OCI-LY7 (cell line): ENCODE measurements around the gene ITK. TPM values are rescaled to one million over a fixed set of nuclear protein-coding genes. Genes with fewer than 3 reads are reported as not detected.

Experiments used
- BruUV-seq: library from RNA; stranded (reverse); fragments of 400-500 nt; replicated peaks from 2 replicates; lab custom pipeline; 2021; lab: Mats Ljungman, UMichigan
- CTCF ChIA-PET: fragments of 300-600 bp; sonication (Branson Sonifier 250); formaldehyde crosslinking; loops from one replicate; lab custom pipeline; 2022; ENCODE audit warnings: antibody characterized with exemption; ENCODE audit not compliant: unreplicated experiment; lab: Charles Lee
- POLR2A ChIA-PET: fragments of 300-600 bp; sonication (Branson Sonifier 250); formaldehyde crosslinking; loops from one replicate; lab custom pipeline; 2022; ENCODE audit warnings: antibody characterized with exemption; lab: Charles Lee
- DNase-seq: peaks from one replicate; pipeline ENCODE4 v3.0.0-alpha.2; 2015; ENCODE audit warnings: low spot score
- H2AFZ ChIP-seq: fragments of 200-600 bp; sonication (generic), shearing (Covaris generic); 2 replicates; pipeline ENCODE4 v1.6.1; 2014; ENCODE audit warnings: mild to moderate bottlenecking, antibody characterized with exemption, low read length, moderate library complexity
- H3K27ac ChIP-seq: fragments of 200-600 bp; sonication (generic); 2 replicates; pipeline ENCODE4 v1.5.1; 2014; ENCODE audit warnings: mixed run types, low read depth, mild to moderate bottlenecking, moderate library complexity, low read length, inconsistent platforms; ENCODE audit not compliant: poor library complexity, severe bottlenecking
- H3K36me3 ChIP-seq: fragments of 200-600 bp; sonication (generic); 2 replicates; pipeline ENCODE4 v1.6.1; 2014; ENCODE audit warnings: mild to moderate bottlenecking, antibody characterized with exemption, low read length, moderate library complexity, mixed read lengths; ENCODE audit not compliant: insufficient read depth
- H3K4me1 ChIP-seq: fragments of 200-600 bp; sonication (generic); 2 replicates; pipeline ENCODE4 v1.5.1; 2014; ENCODE audit warnings: mild to moderate bottlenecking, low read length; ENCODE audit not compliant: insufficient read depth, poor library complexity, severe bottlenecking
- H3K4me2 ChIP-seq: fragments of 200-600 bp; sonication (generic); 2 replicates; pipeline ENCODE4 v1.6.1; 2014; ENCODE audit warnings: mild to moderate bottlenecking, low read length
- H3K4me3 ChIP-seq: fragments of 200-600 bp; sonication (generic); 2 replicates; pipeline ENCODE4 v1.5.1; 2014; ENCODE audit warnings: mild to moderate bottlenecking, low read depth, low read length; ENCODE audit not compliant: poor library complexity, severe bottlenecking
- H3K79me2 ChIP-seq: fragments of 200-600 bp; sonication (generic); 2 replicates; pipeline ENCODE4 v1.6.1; 2016; ENCODE audit warnings: low read depth, mild to moderate bottlenecking, low read length, moderate library complexity, mixed read lengths; ENCODE audit not compliant: insufficient read depth
- H3K9me2 ChIP-seq: fragments of 200-600 bp; sonication (generic); 2 replicates; pipeline ENCODE4 v1.6.1; 2016; ENCODE audit warnings: mild to moderate bottlenecking, low read length, mixed read lengths; ENCODE audit not compliant: insufficient read depth
- H3K9me3 ChIP-seq: fragments of 200-600 bp; sonication (generic); 2 replicates; pipeline ENCODE4 v1.6.1; 2014; ENCODE audit warnings: mild to moderate bottlenecking, mixed run types, low read length, mixed read lengths
- H4K20me1 ChIP-seq: fragments of 200-600 bp; sonication (generic); 2 replicates; pipeline ENCODE4 v1.6.1; 2014; ENCODE audit warnings: mild to moderate bottlenecking, antibody characterized with exemption, low read length, moderate library complexity, mixed read lengths; ENCODE audit not compliant: insufficient read depth
- EZH2phosphoT487 ChIP-seq: fragments of 200-600 bp; sonication (generic); IDR thresholded peaks from 2 replicates; pipeline ENCODE4 v1.6.1; 2018; ENCODE audit warnings: low read depth, borderline replicate concordance, mild to moderate bottlenecking, mixed run types, antibody characterized with exemption, low read length, moderate library complexity, mixed read lengths
- intact Hi-C: fragments of 100-400 bp; cut with micrococcal nuclease; formaldehyde crosslinking; loops from one replicate; pipeline ENCODE4 v1.10.0; 2022; ENCODE audit not compliant: unreplicated experiment
- total RNA-seq, 2 experiments: library from RNA; depleted of rRNA in 1 of 2; stranded (reverse); fragments of >200 nt in 1 of 2; shearing (Covaris generic) in 1 of 2; gene quantifications; 2 replicates each; pipeline ENCODE4 v1.2.3, GENCODE V29; 2014 to 2022
- TF ChIP-seq, protein P1 (sequence below): fragments of 200-600 bp; sonication (generic); conservative IDR thresholded peaks from 2 replicates; pipeline ENCODE4 v1.5.1; 2014; ENCODE audit warnings: mild to moderate bottlenecking, antibody characterized with exemption, low read length, moderate library complexity, mixed read lengths

ITK gene
- total RNA-seq, 2 experiments from 2014 or later = not detected

DNA sequence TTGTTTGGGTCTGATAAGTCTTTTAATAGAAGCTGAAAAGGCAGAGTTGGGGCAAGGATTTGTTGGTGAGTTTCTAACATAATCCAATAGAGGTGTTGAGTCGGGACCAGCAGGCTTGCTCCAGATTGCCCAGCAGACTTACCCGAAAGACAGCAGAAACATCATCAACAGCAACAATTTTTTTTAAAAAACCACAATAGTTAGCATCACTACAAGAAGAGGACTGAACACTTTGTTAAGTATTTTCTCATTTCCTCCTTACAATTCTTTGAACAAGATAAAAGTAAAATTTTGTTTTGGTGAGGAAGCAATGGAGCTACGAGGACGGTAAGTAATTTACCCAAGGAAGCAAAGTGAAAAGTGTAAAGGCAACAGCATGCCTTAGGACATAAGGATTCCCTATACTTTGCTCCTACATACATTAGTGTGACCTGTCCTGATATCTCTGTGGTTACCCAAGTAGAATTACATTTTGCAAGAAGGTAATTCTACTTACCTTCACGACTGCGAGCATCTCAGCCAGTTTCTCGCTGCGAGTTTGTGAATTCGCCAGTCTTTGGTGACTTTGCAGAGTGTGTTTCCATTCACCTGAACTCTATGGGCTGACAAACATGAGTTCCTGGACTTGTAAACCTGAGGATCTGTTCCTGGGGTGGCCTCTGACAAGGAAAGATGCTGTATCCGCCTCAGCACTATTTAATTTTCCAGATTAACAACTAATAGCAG is 13.2 kb downstream of the ITK start:
- no peak for TF ChIP-seq EZH2phosphoT487
- TF ChIP-seq, protein P1, sequence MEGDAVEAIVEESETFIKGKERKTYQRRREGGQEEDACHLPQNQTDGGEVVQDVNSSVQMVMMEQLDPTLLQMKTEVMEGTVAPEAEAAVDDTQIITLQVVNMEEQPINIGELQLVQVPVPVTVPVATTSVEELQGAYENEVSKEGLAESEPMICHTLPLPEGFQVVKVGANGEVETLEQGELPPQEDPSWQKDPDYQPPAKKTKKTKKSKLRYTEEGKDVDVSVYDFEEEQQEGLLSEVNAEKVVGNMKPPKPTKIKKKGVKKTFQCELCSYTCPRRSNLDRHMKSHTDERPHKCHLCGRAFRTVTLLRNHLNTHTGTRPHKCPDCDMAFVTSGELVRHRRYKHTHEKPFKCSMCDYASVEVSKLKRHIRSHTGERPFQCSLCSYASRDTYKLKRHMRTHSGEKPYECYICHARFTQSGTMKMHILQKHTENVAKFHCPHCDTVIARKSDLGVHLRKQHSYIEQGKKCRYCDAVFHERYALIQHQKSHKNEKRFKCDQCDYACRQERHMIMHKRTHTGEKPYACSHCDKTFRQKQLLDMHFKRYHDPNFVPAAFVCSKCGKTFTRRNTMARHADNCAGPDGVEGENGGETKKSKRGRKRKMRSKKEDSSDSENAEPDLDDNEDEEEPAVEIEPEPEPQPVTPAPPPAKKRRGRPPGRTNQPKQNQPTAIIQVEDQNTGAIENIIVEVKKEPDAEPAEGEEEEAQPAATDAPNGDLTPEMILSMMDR = no peak
- H3K36me3 ChIP-seq = no peaks in the 10 kb centered on the region
- intact Hi-C loops = no loop called here
- no peak overlapping the region for H3K4me3 ChIP-seq
- no peak for DNase-seq
- no TSS peak for BruUV-seq
- ChIA-PET CTCF (no interaction called here), POLR2A (interaction anchor here (0.7 kb wide), 1 partner anchor 313 kb away, joined by 3 read pairs; no protein-coding TSS in a partner anchor)
- H3K27ac ChIP-seq = no peak overlapping the region
- no peaks in the 10 kb centered on the region for H3K9me2 ChIP-seq
- no peaks in the 10 kb centered on the region for H3K4me1 ChIP-seq
- H3K79me2 ChIP-seq = no peaks in the 10 kb centered on the region
- H2AFZ ChIP-seq = no peak overlapping the region
- no peaks in the 10 kb centered on the region for H4K20me1 ChIP-seq
- H3K9me3 ChIP-seq = no peaks in the 10 kb centered on the region
- H3K4me2 ChIP-seq = no peak overlapping the region

DNA sequence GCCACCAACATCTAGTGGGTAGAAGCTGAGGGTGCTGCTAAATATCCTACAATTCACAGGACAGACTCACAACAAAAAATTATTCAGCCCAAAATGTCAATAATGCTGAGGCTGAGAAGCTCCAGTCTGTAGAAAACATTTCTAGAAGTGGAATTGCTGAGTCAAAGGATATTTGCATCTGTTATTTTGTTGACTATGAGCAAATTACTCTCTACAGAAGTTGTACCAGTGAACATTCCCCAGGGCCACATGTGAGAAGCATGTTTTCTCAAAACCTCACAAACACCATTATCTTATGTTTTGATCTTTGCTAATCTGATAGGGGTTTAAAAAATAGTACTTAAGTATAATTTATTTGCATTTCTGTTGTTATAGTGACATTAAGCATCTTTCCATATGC is 15.4 kb downstream of the ITK start:
- CTCF ChIA-PET = no interaction called here

More for the DNA sequence above, 15.4 kb downstream of the ITK start:
- Histone ChIP-seq H4K20me1 (no peaks in the 10 kb centered on the region), H3K4me1 (no peaks in the 10 kb centered on the region), H3K4me3 (no peak overlapping the region), H3K36me3 (no peaks in the 10 kb centered on the region), H3K27ac (no peak overlapping the region), H3K79me2 (no peaks in the 10 kb centered on the region), H3K9me3 (no peaks in the 10 kb centered on the region), H3K4me2 (no peak overlapping the region), H2AFZ (no peak overlapping the region), H3K9me2 (no peaks in the 10 kb centered on the region)
- no TSS peak for BruUV-seq
- TF ChIP-seq EZH2phosphoT487 = no peak
- TF ChIP-seq, protein P1 = no peak
- no peak for DNase-seq
- intact Hi-C loops = no loop called here
- POLR2A ChIA-PET = interaction anchor here (0.7 to 1.4 kb wide), 2 partner anchors 21 to 23 kb away, joined by 3 to 4 read pairs; no protein-coding TSS in a partner anchor
